K562 (cell line): ENCODE measurements around the gene CALU. TPM values are rescaled to one million over a fixed set of nuclear protein-coding genes. Genes with fewer than 3 reads are reported as not detected.

ENCODE experiments used
- MITF ChIP-seq: IDR thresholded peaks from 2 replicates; pipeline ENCODE4 v1.6.1; 2014; ENCODE audit warnings: antibody characterized with exemption
- PTBP1 ChIP-seq: fragments of 200-400 bp; formaldehyde crosslinking; IDR thresholded peaks from 2 replicates; pipeline ENCODE4 v1.6.1; 2017; ENCODE audit warnings: low read depth, low read length
- RAD51 ChIP-seq: fragments of 450-650 bp; IDR thresholded peaks from 2 replicates; pipeline ENCODE4 v1.7.1; 2016; ENCODE audit warnings: low read depth, mild to moderate bottlenecking, borderline replicate concordance
- RFX7 ChIP-seq: fragments of 250-450 bp; sonication (Bioruptor Pico); IDR thresholded peaks from 2 replicates; pipeline ENCODE4 v1.5.1; 2021; ENCODE audit warnings: mild to moderate bottlenecking
- TOE1 ChIP-seq, 2 experiments: fragments of 450-650 bp in 1 of 2; sonication (generic) in 1 of 2; formaldehyde crosslinking in 1 of 2; IDR thresholded peaks; 2 replicates each; pipeline versions ENCODE4 v1.7.1 to v1.8.0; 2016 to 2022; ENCODE audit warnings: borderline replicate concordance in 2 of 2, mild to moderate bottlenecking in 2 of 2, antibody characterized with exemption in 1 of 2, inconsistent platforms in 1 of 2, low read depth in 1 of 2, missing genetic modification reagents in 1 of 2, moderate library complexity in 1 of 2
- ZNF184 ChIP-seq: sonication (generic); formaldehyde crosslinking; IDR thresholded peaks from 2 replicates; pipeline ENCODE4 v1.5.0; 2020; ENCODE audit warnings: missing genetic modification reagents
- ZNF511 ChIP-seq: sonication (generic); formaldehyde crosslinking; IDR thresholded peaks from 2 replicates; pipeline ENCODE4 v1.8.0; 2022; ENCODE audit warnings: mild to moderate bottlenecking, missing genetic modification reagents
- polyA plus RNA-seq, 8 experiments: library from polyadenylated mRNA; depleted of rRNA in 4 of 8; stranded (reverse) in 5 of 8; unstranded in 3 of 8; fragments of >200 nt; fragmentation: Nextera tagmentation in 2 of 8; fragmentation: Illumina TruSeq in 1 of 8; extraction: Ambion mirVana in 2 of 8; extraction: Trizol in 1 of 8; gene quantifications; 2 replicates each; pipeline versions ENCODE4 v1.2.1 to v1.2.3, GENCODE V29; 2011 to 2014; ENCODE audit warnings: inconsistent platforms in 1 of 8, missing spikeins in 1 of 8
- total RNA-seq, 7 experiments: library from RNA; depleted of rRNA in 6 of 7; stranded (reverse); fragments of >200 nt in 6 of 7; fragmentation: Illumina TruSeq in 2 of 7; extraction: Trizol in 2 of 7; gene quantifications; 2 replicates each; pipeline versions ENCODE4 v1.2.1 to v1.2.3, GENCODE V29; 2011 to 2021; ENCODE audit warnings: low replicate concordance in 1 of 7
- TF ChIP-seq, protein P1 (sequence below): sonication (generic); formaldehyde crosslinking; IDR thresholded peaks from 2 replicates; pipeline ENCODE4 v1.8.0; 2023; ENCODE audit warnings: mild to moderate bottlenecking, missing genetic modification reagents
- TF ChIP-seq, protein P2 (sequence below), 2 experiments: IDR thresholded peaks in 1 of 2; conservative IDR thresholded peaks in 1 of 2; 2 replicates each; pipeline ENCODE4 v1.6.1; 2016; ENCODE audit warnings: low read depth in 2 of 2, mild to moderate bottlenecking in 1 of 2, missing compliant biosample characterization in 1 of 2, missing genetic modification characterization in 1 of 2, moderate library complexity in 1 of 2
- TF ChIP-seq, protein P3 (sequence below): fragments of 250-450 bp; sonication (Bioruptor Pico); IDR thresholded peaks from 2 replicates; pipeline ENCODE4 v1.8.0; 2022; ENCODE audit warnings: moderate library complexity, mild to moderate bottlenecking, inconsistent platforms
- TF ChIP-seq, protein P4 (sequence below), 2 experiments: fragments of 450-650 bp in 1 of 2; sonication (generic) in 1 of 2; formaldehyde crosslinking; conservative IDR thresholded peaks; 2 replicates each; pipeline versions ENCODE4 v1.4.0 to v1.8.1; 2020 to 2022; ENCODE audit warnings: mild to moderate bottlenecking in 1 of 2, missing genetic modification reagents in 1 of 2
- TF ChIP-seq, protein P5 (sequence below): fragments of 250-450 bp; sonication (Bioruptor Pico); IDR thresholded peaks from 2 replicates; pipeline ENCODE4 v1.4.0; 2020; ENCODE audit warnings: mild to moderate bottlenecking

Gene CALU
- total and polyA plus RNA-seq, 9 of the 15 experiments (the other 6 are each of a cell fraction or from before 2014, with no cell fraction given): 166 to 286 (median 215) TPM

DNA sequence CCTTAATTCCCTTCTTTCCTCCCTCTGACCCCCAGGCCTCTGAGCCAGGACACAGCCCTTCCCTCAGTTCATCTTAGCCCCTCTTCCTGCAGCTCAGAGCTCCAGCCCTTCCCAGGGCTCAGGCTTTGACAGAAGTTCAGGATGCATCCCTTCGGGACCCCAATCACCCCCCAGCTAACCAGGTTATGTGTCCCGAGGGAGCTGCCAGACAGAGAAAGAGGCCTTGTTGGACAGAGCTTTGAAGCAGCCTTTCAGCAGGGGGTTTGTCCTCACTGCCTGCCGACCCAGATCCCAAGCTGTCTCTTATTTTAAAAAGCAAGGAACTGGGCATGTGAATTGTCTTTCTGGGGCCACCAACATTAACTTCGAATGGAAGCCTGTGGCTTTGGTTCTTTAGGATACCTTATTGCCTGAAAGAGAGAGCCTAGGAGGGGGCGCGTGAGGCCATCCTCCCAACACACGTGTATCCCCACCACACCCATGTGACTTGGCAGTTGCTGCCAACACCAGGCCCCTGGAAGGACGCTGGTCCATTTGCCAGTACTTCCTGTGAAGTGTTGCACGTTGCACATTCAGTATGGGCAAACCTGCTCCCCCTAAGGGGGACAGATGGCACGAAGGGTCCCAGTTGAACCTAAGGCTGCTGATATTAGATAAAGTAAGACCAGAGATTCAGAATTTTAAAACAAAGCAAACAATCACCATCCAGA lies 53.5 kb downstream of the CALU start (continued):
- TF ChIP-seq, protein P1, sequence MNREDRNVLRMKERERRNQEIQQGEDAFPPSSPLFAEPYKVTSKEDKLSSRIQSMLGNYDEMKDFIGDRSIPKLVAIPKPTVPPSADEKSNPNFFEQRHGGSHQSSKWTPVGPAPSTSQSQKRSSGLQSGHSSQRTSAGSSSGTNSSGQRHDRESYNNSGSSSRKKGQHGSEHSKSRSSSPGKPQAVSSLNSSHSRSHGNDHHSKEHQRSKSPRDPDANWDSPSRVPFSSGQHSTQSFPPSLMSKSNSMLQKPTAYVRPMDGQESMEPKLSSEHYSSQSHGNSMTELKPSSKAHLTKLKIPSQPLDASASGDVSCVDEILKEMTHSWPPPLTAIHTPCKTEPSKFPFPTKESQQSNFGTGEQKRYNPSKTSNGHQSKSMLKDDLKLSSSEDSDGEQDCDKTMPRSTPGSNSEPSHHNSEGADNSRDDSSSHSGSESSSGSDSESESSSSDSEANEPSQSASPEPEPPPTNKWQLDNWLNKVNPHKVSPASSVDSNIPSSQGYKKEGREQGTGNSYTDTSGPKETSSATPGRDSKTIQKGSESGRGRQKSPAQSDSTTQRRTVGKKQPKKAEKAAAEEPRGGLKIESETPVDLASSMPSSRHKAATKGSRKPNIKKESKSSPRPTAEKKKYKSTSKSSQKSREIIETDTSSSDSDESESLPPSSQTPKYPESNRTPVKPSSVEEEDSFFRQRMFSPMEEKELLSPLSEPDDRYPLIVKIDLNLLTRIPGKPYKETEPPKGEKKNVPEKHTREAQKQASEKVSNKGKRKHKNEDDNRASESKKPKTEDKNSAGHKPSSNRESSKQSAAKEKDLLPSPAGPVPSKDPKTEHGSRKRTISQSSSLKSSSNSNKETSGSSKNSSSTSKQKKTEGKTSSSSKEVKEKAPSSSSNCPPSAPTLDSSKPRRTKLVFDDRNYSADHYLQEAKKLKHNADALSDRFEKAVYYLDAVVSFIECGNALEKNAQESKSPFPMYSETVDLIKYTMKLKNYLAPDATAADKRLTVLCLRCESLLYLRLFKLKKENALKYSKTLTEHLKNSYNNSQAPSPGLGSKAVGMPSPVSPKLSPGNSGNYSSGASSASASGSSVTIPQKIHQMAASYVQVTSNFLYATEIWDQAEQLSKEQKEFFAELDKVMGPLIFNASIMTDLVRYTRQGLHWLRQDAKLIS (CRISPR knock-in tag): no peak
- TF ChIP-seq, protein P2, sequence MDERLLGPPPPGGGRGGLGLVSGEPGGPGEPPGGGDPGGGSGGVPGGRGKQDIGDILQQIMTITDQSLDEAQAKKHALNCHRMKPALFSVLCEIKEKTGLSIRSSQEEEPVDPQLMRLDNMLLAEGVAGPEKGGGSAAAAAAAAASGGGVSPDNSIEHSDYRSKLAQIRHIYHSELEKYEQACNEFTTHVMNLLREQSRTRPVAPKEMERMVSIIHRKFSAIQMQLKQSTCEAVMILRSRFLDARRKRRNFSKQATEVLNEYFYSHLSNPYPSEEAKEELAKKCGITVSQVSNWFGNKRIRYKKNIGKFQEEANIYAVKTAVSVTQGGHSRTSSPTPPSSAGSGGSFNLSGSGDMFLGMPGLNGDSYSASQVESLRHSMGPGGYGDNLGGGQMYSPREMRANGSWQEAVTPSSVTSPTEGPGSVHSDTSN (CRISPR knock-in tag; IDR thresholded peaks at IDR 0.05; ENCODE audit: low read depth): no peak
- TF ChIP-seq, protein P2 (tag; conservative IDR thresholded peaks at IDR 0.05; ENCODE audit: low read depth): no peak
- TF ChIP-seq TOE1 (IDR thresholded peaks at IDR 0.05; ENCODE audit: borderline replicate concordance): no peak
- TF ChIP-seq TOE1 (CRISPR knock-in tag; IDR thresholded peaks at IDR 0.05; ENCODE audit: borderline replicate concordance, low read depth): no peak
- TF ChIP-seq MITF: no peak
- TF ChIP-seq, protein P3, sequence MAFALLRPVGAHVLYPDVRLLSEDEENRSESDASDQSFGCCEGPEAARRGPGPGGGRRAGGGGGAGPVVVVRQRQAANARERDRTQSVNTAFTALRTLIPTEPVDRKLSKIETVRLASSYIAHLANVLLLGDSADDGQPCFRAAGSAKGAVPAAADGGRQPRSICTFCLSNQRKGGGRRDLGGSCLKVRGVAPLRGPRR: 0 out of 2 replicates have a peak, but pooled peaks have one; percentile 16
- no peak for TF ChIP-seq RFX7
- peak; percentile 63; the same call in 1 of the 2 replicates for TF ChIP-seq RAD51
- no peak for TF ChIP-seq ZNF511
- TF ChIP-seq, protein P4, sequence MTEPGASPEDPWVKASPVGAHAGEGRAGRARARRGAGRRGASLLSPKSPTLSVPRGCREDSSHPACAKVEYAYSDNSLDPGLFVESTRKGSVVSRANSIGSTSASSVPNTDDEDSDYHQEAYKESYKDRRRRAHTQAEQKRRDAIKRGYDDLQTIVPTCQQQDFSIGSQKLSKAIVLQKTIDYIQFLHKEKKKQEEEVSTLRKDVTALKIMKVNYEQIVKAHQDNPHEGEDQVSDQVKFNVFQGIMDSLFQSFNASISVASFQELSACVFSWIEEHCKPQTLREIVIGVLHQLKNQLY (CRISPR knock-in tag; conservative IDR thresholded peaks at IDR 0.05): peak in 1 of 2 experiments; percentile 55; a peak in 1 of 4 replicates
- TF ChIP-seq, protein P5, sequence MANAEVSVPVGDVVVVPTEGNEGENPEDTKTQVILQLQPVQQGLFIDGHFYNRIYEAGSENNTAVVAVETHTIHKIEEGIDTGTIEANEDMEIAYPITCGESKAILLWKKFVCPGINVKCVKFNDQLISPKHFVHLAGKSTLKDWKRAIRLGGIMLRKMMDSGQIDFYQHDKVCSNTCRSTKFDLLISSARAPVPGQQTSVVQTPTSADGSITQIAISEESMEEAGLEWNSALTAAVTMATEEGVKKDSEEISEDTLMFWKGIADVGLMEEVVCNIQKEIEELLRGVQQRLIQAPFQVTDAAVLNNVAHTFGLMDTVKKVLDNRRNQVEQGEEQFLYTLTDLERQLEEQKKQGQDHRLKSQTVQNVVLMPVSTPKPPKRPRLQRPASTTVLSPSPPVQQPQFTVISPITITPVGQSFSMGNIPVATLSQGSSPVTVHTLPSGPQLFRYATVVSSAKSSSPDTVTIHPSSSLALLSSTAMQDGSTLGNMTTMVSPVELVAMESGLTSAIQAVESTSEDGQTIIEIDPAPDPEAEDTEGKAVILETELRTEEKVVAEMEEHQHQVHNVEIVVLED (CRISPR knock-in tag): no peak
- no peak for TF ChIP-seq PTBP1
- TF ChIP-seq ZNF184 (CRISPR knock-in tag): no peak
